ENCODE results near the gene CPVL.

CPVL gene

GRCh38 chr7:29091715-29092114 is 54.6 kb downstream of the CPVL start:
- DNase-seq (ENCODE audit: low read depth in 3 of 3), result peak in 1 of 3 donors; percentile 7

GRCh38 chr7:29090836-29091601 is 55.3 kb downstream of the CPVL start:
- DNase-seq (ENCODE audit: low read depth in 3 of 3), result no peak

- DNase-seq (ENCODE audit: low read depth in 3 of 3), result no peak
Measured at GRCh38 chr7:29090151-29090805, 56.1 kb downstream of the CPVL start.

- no peak for DNase-seq (ENCODE audit: low read depth in 3 of 3)
Measured at GRCh38 chr7:29087840-29088170, 58.5 kb downstream of the CPVL start.

- DNase-seq (ENCODE audit: low read depth in 3 of 3), result no peak
Measured at GRCh38 chr7:29086545-29086944, 59.8 kb downstream of the CPVL start.

GRCh38 chr7:29084832-29085231 is 61.5 kb downstream of the CPVL start:
- DNase-seq (ENCODE audit: low read depth in 3 of 3), result no peak

- DNase-seq (ENCODE audit: low read depth in 3 of 3), result no peak
Measured at GRCh38 chr7:29080803-29081202, 65.5 kb downstream of the CPVL start.

GRCh38 chr7:29078311-29079260 is 67.8 kb downstream of the CPVL start:
- no peak for DNase-seq (ENCODE audit: low read depth in 3 of 3)

- no peak for DNase-seq (ENCODE audit: low read depth in 3 of 3)
Measured at GRCh38 chr7:29077854-29078253, 68.5 kb downstream of the CPVL start.

- no peak for DNase-seq (ENCODE audit: low read depth in 3 of 3)
Measured at GRCh38 chr7:29077176-29077575, 69.2 kb downstream of the CPVL start.

GRCh38 chr7:29076631-29077030 is 69.7 kb downstream of the CPVL start:
- DNase-seq (ENCODE audit: low read depth in 3 of 3), result no peak

- DNase-seq (ENCODE audit: low read depth in 3 of 3), result no peak
Measured at GRCh38 chr7:29075606-29076005, 70.7 kb downstream of the CPVL start.

- no peak for DNase-seq (ENCODE audit: low read depth in 3 of 3)
Measured at GRCh38 chr7:29071203-29071874, 75.0 kb downstream of the CPVL start.

GRCh38 chr7:29066641-29067040 is 79.7 kb downstream of the CPVL start:
- no peak for DNase-seq (ENCODE audit: low read depth in 3 of 3)

- no peak for DNase-seq (ENCODE audit: low read depth in 3 of 3)
Measured at GRCh38 chr7:29065181-29065857, 81.0 kb downstream of the CPVL start.

- no peak for DNase-seq (ENCODE audit: low read depth in 3 of 3)
Measured at GRCh38 chr7:29063872-29064271, 82.5 kb downstream of the CPVL start.

- no peak for DNase-seq (ENCODE audit: low read depth in 3 of 3)
Measured at GRCh38 chr7:29063236-29063635, 83.1 kb downstream of the CPVL start.

GRCh38 chr7:29053105-29053872 is 93.0 kb downstream of the CPVL start:
- DNase-seq (ENCODE audit: low read depth in 3 of 3), result no peak

GRCh38 chr7:29046978-29047377 is 99.4 kb downstream of the CPVL start:
- DNase-seq (ENCODE audit: low read depth in 3 of 3), result no peak

- no peak for DNase-seq (ENCODE audit: low read depth in 3 of 3)
Measured at GRCh38 chr7:29045258-29046086, 100.9 kb downstream of the CPVL start.
